Measurements from ENCODE around the gene ERBB4.

The ERBB4 gene

GRCh38 chr2:212237350-212238095 is 301.1 kb downstream of the ERBB4 start:
- no peak for TF ChIP-seq CTCF (IDR thresholded peaks at IDR 0.05)
- no peak overlapping the region for H3K27ac ChIP-seq
- DNase-seq (ENCODE audit: low spot score): no peak
- no peak overlapping the region for H3K4me3 ChIP-seq

GRCh38 chr2:212228743-212229171 is 309.8 kb downstream of the ERBB4 start:
- no peak for TF ChIP-seq CTCF (IDR thresholded peaks at IDR 0.05)
- DNase-seq (ENCODE audit: low spot score): no peak
- no peak overlapping the region for H3K4me3 ChIP-seq
- H3K27ac ChIP-seq: no peak overlapping the region

GRCh38 chr2:212227755-212228154 is 310.8 kb downstream of the ERBB4 start:
- TF ChIP-seq CTCF (IDR thresholded peaks at IDR 0.05): no peak
- Histone ChIP-seq H3K27ac (no peak overlapping the region), H3K4me3 (no peak overlapping the region)
- no peak for DNase-seq (ENCODE audit: low spot score)

GRCh38 chr2:212226114-212226513 is 312.5 kb downstream of the ERBB4 start:
- no peak for DNase-seq (ENCODE audit: low spot score)
- no peak for TF ChIP-seq CTCF (IDR thresholded peaks at IDR 0.05)
- no peak overlapping the region for H3K27ac ChIP-seq
- no peak overlapping the region for H3K4me3 ChIP-seq

- Histone ChIP-seq H3K27ac (no peak overlapping the region), H3K4me3 (no peak overlapping the region)
- no peak for TF ChIP-seq CTCF (IDR thresholded peaks at IDR 0.05)
- no peak for DNase-seq (ENCODE audit: low spot score)
Measured at GRCh38 chr2:212223696-212224095, 314.9 kb downstream of the ERBB4 start.

GRCh38 chr2:212213191-212213590 is 325.4 kb downstream of the ERBB4 start:
- no peak for TF ChIP-seq CTCF (IDR thresholded peaks at IDR 0.05)
- Histone ChIP-seq H3K4me3 (no peak overlapping the region), H3K27ac (no peak overlapping the region)
- no peak for DNase-seq (ENCODE audit: low spot score)

GRCh38 chr2:212208467-212208866 is 330.1 kb downstream of the ERBB4 start:
- no peak for TF ChIP-seq CTCF (IDR thresholded peaks at IDR 0.05)
- DNase-seq (ENCODE audit: low spot score): no peak
- Histone ChIP-seq H3K27ac (no peak overlapping the region), H3K4me3 (no peak overlapping the region)
